Progenitor cell of endocrine pancreas (in vitro differentiated cells): ENCODE measurements around the gene DIP2C. TPM values are rescaled to one million over a fixed set of nuclear protein-coding genes. Genes with fewer than 3 reads are reported as not detected.

Source experiments
- DNase-seq: peaks from one replicate; pipeline ENCODE4 v3.0.0; 2021; ENCODE audit warnings: low spot score; ENCODE audit not compliant: unreplicated experiment
- H3K27ac Mint-ChIP-seq: 2 replicates; pipeline ENCODE4 v1.8.0; 2021; ENCODE audit warnings: mild to moderate bottlenecking, moderate library complexity, mixed read lengths
- H3K27me3 Mint-ChIP-seq: 2 replicates; pipeline ENCODE4 v1.8.0; 2021; ENCODE audit warnings: mixed read lengths
- H3K36me3 Mint-ChIP-seq: 2 replicates; pipeline ENCODE4 v1.8.0; 2022; ENCODE audit warnings: mixed read lengths; ENCODE audit not compliant: insufficient read depth
- H3K4me1 Mint-ChIP-seq: 2 replicates; pipeline ENCODE4 v1.8.0; 2021; ENCODE audit warnings: low read depth, mixed read lengths
- H3K4me3 Mint-ChIP-seq: 2 replicates; pipeline ENCODE4 v1.8.0; 2021; ENCODE audit warnings: low read depth, mild to moderate bottlenecking, moderate library complexity, mixed read lengths
- H3K9me3 Mint-ChIP-seq: 2 replicates; pipeline ENCODE4 v1.8.0; 2021; ENCODE audit warnings: low read depth, mixed read lengths
- CTCF ChIP-seq: fragments of 200-600 bp; sonication (generic); IDR thresholded peaks from one replicate; pipeline ENCODE4 v1.5.0; 2021; ENCODE audit warnings: antibody characterized with exemption, mild to moderate bottlenecking; ENCODE audit not compliant: unreplicated experiment
- total RNA-seq: library from RNA; stranded (reverse); gene quantifications from 2 replicates; pipeline ENCODE4 v1.2.1, GENCODE V29; 2021

DIP2C gene
- total RNA-seq, 1 donor from 2014 or later: 27.2 TPM

GRCh38 chr10:385571-386300 lies 303.7 kb downstream of the DIP2C start:
- peaks cover 23% of the 10 kb centered on the region for H3K36me3 Mint-ChIP-seq
- H3K4me1 Mint-ChIP-seq: peaks cover 6% of the 10 kb centered on the region
- no peak overlapping the region for H3K4me3 Mint-ChIP-seq
- no peaks in the 10 kb centered on the region for H3K27me3 Mint-ChIP-seq
- H3K9me3 Mint-ChIP-seq: no peaks in the 10 kb centered on the region
- no peak overlapping the region for H3K27ac Mint-ChIP-seq
- no peak for TF ChIP-seq CTCF
- no peak for DNase-seq

GRCh38 chr10:384538-385305 lies 304.7 kb downstream of the DIP2C start:
- H3K4me1 Mint-ChIP-seq: peaks cover 6% of the 10 kb centered on the region
- peaks cover 25% of the 10 kb centered on the region for H3K36me3 Mint-ChIP-seq
- TF ChIP-seq CTCF: no peak
- H3K9me3 Mint-ChIP-seq: no peaks in the 10 kb centered on the region
- H3K4me3 Mint-ChIP-seq: no peak overlapping the region
- no peak overlapping the region for H3K27ac Mint-ChIP-seq
- no peak for DNase-seq
- H3K27me3 Mint-ChIP-seq: no peaks in the 10 kb centered on the region

GRCh38 chr10:383519-383918 lies 305.9 kb downstream of the DIP2C start:
- H3K27ac Mint-ChIP-seq: no peak overlapping the region
- peaks cover 6% of the 10 kb centered on the region for H3K4me1 Mint-ChIP-seq
- no peaks in the 10 kb centered on the region for H3K9me3 Mint-ChIP-seq
- DNase-seq: no peak
- no peak overlapping the region for H3K4me3 Mint-ChIP-seq
- TF ChIP-seq CTCF: no peak
- peaks cover 23% of the 10 kb centered on the region for H3K36me3 Mint-ChIP-seq
- no peaks in the 10 kb centered on the region for H3K27me3 Mint-ChIP-seq

GRCh38 chr10:381805-382204 lies 307.7 kb downstream of the DIP2C start:
- Mint-ChIP-seq H3K36me3 (peaks cover 24% of the 10 kb centered on the region), H3K4me3 (no peak overlapping the region), H3K9me3 (no peaks in the 10 kb centered on the region), H3K4me1 (no peaks in the 10 kb centered on the region), H3K27me3 (no peaks in the 10 kb centered on the region), H3K27ac (no peak overlapping the region)
- DNase-seq: no peak
- TF ChIP-seq CTCF: no peak

- Mint-ChIP-seq H3K27me3 (no peaks in the 10 kb centered on the region), H3K27ac (no peak overlapping the region), H3K4me3 (no peak overlapping the region), H3K36me3 (peaks cover 26% of the 10 kb centered on the region), H3K4me1 (no peaks in the 10 kb centered on the region), H3K9me3 (no peaks in the 10 kb centered on the region)
- DNase-seq: no peak
- no peak for TF ChIP-seq CTCF
These were observed 308.1 kb downstream of the DIP2C start for GRCh38 chr10:381346-381745.
